GM19397 (cell line): ENCODE results near the gene POU5F1.

Experiments used
- ATAC-seq: cut with Tn5 transposase; IDR thresholded peaks from one replicate; pipeline ENCODE4 v1.9.1; 2021; ENCODE audit warnings: mild to moderate bottlenecking, moderate library complexity; ENCODE audit not compliant: unreplicated experiment

POU5F1 gene

GRCh38 chr6:31116661-31117385 lies 53.7 kb downstream of the POU5F1 start:
- no peak for ATAC-seq

GRCh38 chr6:31115941-31116560 lies 54.4 kb downstream of the POU5F1 start:
- ATAC-seq, result no peak

- no peak for ATAC-seq
These were observed 55.3 kb downstream of the POU5F1 start for GRCh38 chr6:31114970-31115849.

GRCh38 chr6:31114541-31114878 lies 56.0 kb downstream of the POU5F1 start, which contains the start of gene PSORS1C1:
Gene PSORS1C1, plus strand, starts transcription at chr6:31114800. Its CDS starts 14,833 bp downstream, at chr6:31129633.
- no peak for ATAC-seq
